ENCODE data around the gene LRP1B.

DNA sequence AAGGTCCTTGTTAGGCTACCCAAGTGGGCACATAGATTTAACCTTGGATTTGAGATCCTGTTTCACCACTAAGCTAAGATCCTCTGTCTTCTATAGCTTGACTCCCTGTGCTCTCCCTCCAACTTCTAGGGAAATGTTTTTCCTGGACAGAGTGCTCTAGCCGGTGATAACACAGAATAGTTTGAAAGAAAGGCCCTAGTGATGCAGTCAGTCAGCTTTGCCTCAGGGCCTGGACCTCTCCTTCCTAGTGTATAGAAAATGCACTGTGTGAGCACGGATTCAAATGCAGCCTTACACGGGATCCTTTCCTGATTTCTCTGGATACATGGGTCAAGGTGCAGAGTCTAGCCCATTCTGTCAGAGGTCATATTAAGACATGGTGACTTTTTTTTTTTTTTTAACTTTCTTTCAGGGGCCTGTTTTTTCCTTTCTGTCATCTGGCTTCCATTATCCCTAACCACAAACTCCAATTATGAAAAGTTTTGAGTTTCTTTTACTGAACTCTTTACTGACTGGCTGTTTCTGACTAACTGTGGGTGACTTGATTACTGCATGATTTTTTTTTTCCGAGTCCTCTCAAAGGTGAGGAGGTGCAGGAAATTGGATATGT is 122.6 kb downstream of the LRP1B start:
- TF ChIP-seq, protein P1, sequence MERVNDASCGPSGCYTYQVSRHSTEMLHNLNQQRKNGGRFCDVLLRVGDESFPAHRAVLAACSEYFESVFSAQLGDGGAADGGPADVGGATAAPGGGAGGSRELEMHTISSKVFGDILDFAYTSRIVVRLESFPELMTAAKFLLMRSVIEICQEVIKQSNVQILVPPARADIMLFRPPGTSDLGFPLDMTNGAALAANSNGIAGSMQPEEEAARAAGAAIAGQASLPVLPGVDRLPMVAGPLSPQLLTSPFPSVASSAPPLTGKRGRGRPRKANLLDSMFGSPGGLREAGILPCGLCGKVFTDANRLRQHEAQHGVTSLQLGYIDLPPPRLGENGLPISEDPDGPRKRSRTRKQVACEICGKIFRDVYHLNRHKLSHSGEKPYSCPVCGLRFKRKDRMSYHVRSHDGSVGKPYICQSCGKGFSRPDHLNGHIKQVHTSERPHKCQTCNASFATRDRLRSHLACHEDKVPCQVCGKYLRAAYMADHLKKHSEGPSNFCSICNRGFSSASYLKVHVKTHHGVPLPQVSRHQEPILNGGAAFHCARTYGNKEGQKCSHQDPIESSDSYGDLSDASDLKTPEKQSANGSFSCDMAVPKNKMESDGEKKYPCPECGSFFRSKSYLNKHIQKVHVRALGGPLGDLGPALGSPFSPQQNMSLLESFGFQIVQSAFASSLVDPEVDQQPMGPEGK (CRISPR knock-in tag; IDR thresholded peaks at IDR 0.05; ENCODE audit: borderline replicate concordance): no peak
- TF ChIP-seq TCF4 (CRISPR knock-in tag; IDR thresholded peaks at IDR 0.05; ENCODE audit: borderline replicate concordance) (no peak), CSDC2 (CRISPR knock-in tag; IDR thresholded peaks at IDR 0.05) (no peak)

Data from SK-N-SH treated with all-trans-retinoic acid at 6 μM for 48 hours (cell line).